Esophagus squamous epithelium (tissue), 5 donors: ENCODE data around the gene TMEM141. TPM values are rescaled to one million over a fixed set of nuclear protein-coding genes. Genes with fewer than 3 reads are reported as not detected.
"Not testable (repeated sequence)": the region's sequence is repeated elsewhere in the genome, so short reads cannot be mapped to it uniquely, and the experiment has no call there.

Source experiments
- DNase-seq: peaks from one replicate; lab custom pipeline; 2025; lab: John Stamatoyannopoulos, UW
- H3K27ac ChIP-seq, 4 donors: fragments of 200-600 bp; sonication (generic); one replicate each; pipeline ENCODE4 v1.5.1; 2016 to 2019; ENCODE audit warnings: mild to moderate bottlenecking in 1 of 4
- H3K27me3 ChIP-seq, 4 donors: fragments of 200-600 bp; sonication (generic); 1 replicate in 3 of 4; 2 replicates in 1 of 4; pipeline versions ENCODE4 v1.5.1 to v1.6.0; 2017 to 2021; ENCODE audit warnings: antibody characterized with exemption in 1 of 4
- H3K36me3 ChIP-seq, 3 donors: fragments of 200-600 bp; sonication (generic); one replicate each; pipeline ENCODE4 v1.5.1; 2016 to 2019
- H3K4me1 ChIP-seq, 3 donors: fragments of 200-600 bp; sonication (generic); one replicate each; pipeline ENCODE4 v1.5.1; 2017 to 2019
- H3K4me3 ChIP-seq, 4 donors: fragments of 200-600 bp; sonication (generic); 1 replicate in 3 of 4; 2 replicates in 1 of 4; pipeline ENCODE4 v1.5.1; 2016 to 2019; ENCODE audit warnings: mild to moderate bottlenecking in 2 of 4, moderate library complexity in 1 of 4
- H3K9me3 ChIP-seq, 3 donors: fragments of 200-600 bp; sonication (generic); one replicate each; pipeline ENCODE4 v1.5.1; 2016 to 2019
- CTCF ChIP-seq, 6 experiments: fragments of 450-650 bp in 4 of 6; fragments of 200-600 bp in 2 of 6; sonication (generic) in 2 of 6; IDR thresholded peaks; one replicate each; pipeline ENCODE4 v1.5.1; 2016 to 2019; ENCODE audit warnings: antibody characterized with exemption in 6 of 6, mild to moderate bottlenecking in 4 of 6, moderate library complexity in 4 of 6
- POLR2A ChIP-seq, 4 donors: fragments of 450-650 bp; IDR thresholded peaks; one replicate each; pipeline ENCODE4 v1.6.1; 2017; ENCODE audit warnings: antibody characterized with exemption in 4 of 4, mild to moderate bottlenecking in 4 of 4, moderate library complexity in 3 of 4
- WGBS, 2 donors: methylation state at CpG; one replicate each; pipeline ENCODE4 v1.1.5; 2018; 5-methylcytosine and 5-hydroxymethylcytosine counted together
- intact Hi-C: fragments of 100-400 bp; cut with DNase I; formaldehyde crosslinking; loops from one replicate; pipeline ENCODE4 v1.15.0; 2022
- total RNA-seq, 4 donors: library from RNA; depleted of rRNA; stranded (reverse); fragments of >200 nt; gene quantifications; one replicate each; pipeline ENCODE4 v1.1.0, GENCODE V29; 2016
- donor health status: DM: yes; HTN: yes; CAD: no.

TMEM141 gene
- total RNA-seq, 4 donors from 2014 or later, result 109 to 129 (median 123) TPM

- intact Hi-C loops, result loop anchor here (5.0 kb wide), 1 partner anchor 250 kb away; the partner anchor contains the start of gene FUT7
- H3K27me3 ChIP-seq, result no peaks in the 10 kb centered on the region
- 50 to 88% methylated on average over 3 of the region's 3 CpGs for WGBS, 2 donors
Observed at GRCh38 chr9:136782452-136782851, 8.7 kb upstream of the TMEM141 start.

GRCh38 chr9:136784249-136784996 lies 6.7 kb upstream of the TMEM141 start:
- no peaks in the 10 kb centered on the region for H3K36me3 ChIP-seq
- TF ChIP-seq POLR2A (IDR thresholded peaks at IDR 0.05) (no peak), CTCF (IDR thresholded peaks at IDR 0.05) (peak; percentile 44 to 67 (median 56))
- no peak for DNase-seq
- no peak overlapping the region for H3K27ac ChIP-seq
- no peak overlapping the region for H3K4me3 ChIP-seq
- H3K27me3 ChIP-seq, result no peaks in the 10 kb centered on the region
- H3K9me3 ChIP-seq, result no peaks in the 10 kb centered on the region
- intact Hi-C loops, result loop anchor here (5.0 kb wide), 1 partner anchor 248 kb away; the partner anchor contains the start of gene FUT7
- H3K4me1 ChIP-seq, result peaks cover 0 to 7% (median 0%) of the 10 kb centered on the region in 3 donors
- 22 to 32% methylated on average over 8 to 9 of the region's 9 CpGs for WGBS, 2 donors

More at GRCh38 chr9:136782452-136782851, 8.7 kb upstream of the TMEM141 start:
- no peaks in the 10 kb centered on the region for H3K9me3 ChIP-seq
- peaks cover 0 to 2% (median 0%) of the 10 kb centered on the region in 3 donors for H3K4me1 ChIP-seq
- no peak for DNase-seq
- TF ChIP-seq CTCF (IDR thresholded peaks at IDR 0.05), result no peak
- no peak for TF ChIP-seq POLR2A (IDR thresholded peaks at IDR 0.05)
- no peak overlapping the region for H3K4me3 ChIP-seq
- no peaks in the 10 kb centered on the region for H3K36me3 ChIP-seq
- no peak overlapping the region for H3K27ac ChIP-seq

- H3K27ac ChIP-seq, result no peak overlapping the region
- intact Hi-C loops, result loop anchor here (5.0 kb wide), 2 partner anchors 247 to 262 kb away; partner anchors contain the start of genes FUT7 and NPDC1
- no peaks in the 10 kb centered on the region for H3K9me3 ChIP-seq
- DNase-seq, result no peak
- no peaks in the 10 kb centered on the region for H3K36me3 ChIP-seq
- H3K27me3 ChIP-seq, result no peaks in the 10 kb centered on the region
- H3K4me3 ChIP-seq, result no peak overlapping the region
- 80 to 85% methylated on average over 5 of the region's 6 CpGs for WGBS, 2 donors
- no peak for TF ChIP-seq CTCF (IDR thresholded peaks at IDR 0.05)
- TF ChIP-seq POLR2A (IDR thresholded peaks at IDR 0.05), result no peak
- H3K4me1 ChIP-seq, result peaks cover 0 to 11% (median 2%) of the 10 kb centered on the region in 3 donors
Observed at GRCh38 chr9:136784997-136785361, 6.2 kb upstream of the TMEM141 start.

- H3K4me1 ChIP-seq, result peaks cover 0 to 17% (median 8%) of the 10 kb centered on the region in 3 donors
- not testable (repeated sequence) for H3K36me3 ChIP-seq, H3K27me3 ChIP-seq, H3K4me3 ChIP-seq, DNase-seq, H3K9me3 ChIP-seq, H3K27ac ChIP-seq
- intact Hi-C loops, result loop anchor here (5.0 kb wide), 1 partner anchor 262 kb away; the partner anchor contains the start of gene NPDC1
- 72 to 75% methylated on average over 11 to 13 of the region's 23 CpGs for WGBS, 2 donors
Observed at GRCh38 chr9:136785565-136786355, 5.4 kb upstream of the TMEM141 start.

- WGBS, 2 donors, result 57 to 72% methylated on average over 9 to 10 of the region's 10 CpGs
- DNase-seq, result no peak
- no peaks in the 10 kb centered on the region for H3K36me3 ChIP-seq
- no peak overlapping the region for H3K4me3 ChIP-seq
- H3K27me3 ChIP-seq, result no peaks in the 10 kb centered on the region
- intact Hi-C loops, result loop anchor here (5.0 kb wide), 1 partner anchor 261 kb away; the partner anchor contains the start of gene NPDC1
- TF ChIP-seq CTCF (IDR thresholded peaks at IDR 0.05) (no peak), POLR2A (IDR thresholded peaks at IDR 0.05) (no peak)
- H3K4me1 ChIP-seq, result peaks cover 0 to 20% (median 8%) of the 10 kb centered on the region in 3 donors
- no peak overlapping the region for H3K27ac ChIP-seq
- H3K9me3 ChIP-seq, result no peaks in the 10 kb centered on the region
Observed at GRCh38 chr9:136786451-136786850, 4.7 kb upstream of the TMEM141 start.

GRCh38 chr9:136786983-136787382 lies 4.2 kb upstream of the TMEM141 start:
- DNase-seq, H3K9me3 ChIP-seq, H3K27me3 ChIP-seq, H3K4me3 ChIP-seq, H3K27ac ChIP-seq, H3K36me3 ChIP-seq: not testable (repeated sequence)
- intact Hi-C loops, result loop anchor here (5.0 kb wide), 1 partner anchor 260 kb away; the partner anchor contains the start of gene NPDC1
- peaks cover 4 to 25% (median 12%) of the 10 kb centered on the region in 3 donors for H3K4me1 ChIP-seq
- WGBS, 2 donors, result 25 to 35% methylated on average over 4 of the region's 4 CpGs
